Measurements from ENCODE around the gene CLIC4.

Gene CLIC4

GRCh38 chr1:24825174-24825573 is 79.9 kb downstream of the CLIC4 start:
- no peak for DNase-seq

- DNase-seq = no peak
Measured at GRCh38 chr1:24826510-24826909, 81.3 kb downstream of the CLIC4 start.

DNA sequence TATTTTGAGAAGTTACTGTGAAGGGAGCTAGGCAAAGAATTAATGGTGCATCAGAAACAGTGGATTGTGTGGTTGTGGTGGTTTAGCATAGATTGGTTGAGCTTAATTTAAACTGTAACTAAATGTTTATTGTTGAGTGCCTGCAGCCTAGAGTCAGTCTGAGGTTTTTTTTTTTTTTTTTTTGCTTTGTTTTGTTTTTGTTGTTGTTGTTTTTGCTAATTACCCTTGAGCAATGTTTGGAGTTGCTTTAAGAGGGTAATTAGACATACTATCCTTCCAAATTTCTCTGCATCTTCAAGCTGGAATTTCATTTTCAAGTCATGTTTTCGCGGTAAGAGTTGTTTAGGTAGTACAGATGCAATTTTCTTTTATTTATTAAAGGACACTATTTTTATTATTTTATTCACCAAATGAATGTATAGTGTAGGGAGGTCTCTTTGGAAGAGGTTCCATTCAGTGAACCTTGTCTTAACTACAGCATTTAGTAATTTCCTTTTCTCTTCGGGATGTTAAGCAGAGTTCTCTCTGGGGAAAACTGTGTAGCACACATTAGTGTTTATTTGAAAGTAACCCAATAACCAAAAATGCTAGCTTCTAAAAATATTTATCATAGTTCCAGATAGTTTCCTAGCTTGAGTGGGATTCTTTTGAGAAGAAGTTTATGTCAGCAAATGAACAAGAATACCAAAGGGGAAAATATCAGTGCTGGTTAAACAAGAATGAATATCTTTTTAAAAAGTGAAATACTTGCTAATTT is 82.3 kb downstream of the CLIC4 start:
- DNase-seq = no peak

DNA sequence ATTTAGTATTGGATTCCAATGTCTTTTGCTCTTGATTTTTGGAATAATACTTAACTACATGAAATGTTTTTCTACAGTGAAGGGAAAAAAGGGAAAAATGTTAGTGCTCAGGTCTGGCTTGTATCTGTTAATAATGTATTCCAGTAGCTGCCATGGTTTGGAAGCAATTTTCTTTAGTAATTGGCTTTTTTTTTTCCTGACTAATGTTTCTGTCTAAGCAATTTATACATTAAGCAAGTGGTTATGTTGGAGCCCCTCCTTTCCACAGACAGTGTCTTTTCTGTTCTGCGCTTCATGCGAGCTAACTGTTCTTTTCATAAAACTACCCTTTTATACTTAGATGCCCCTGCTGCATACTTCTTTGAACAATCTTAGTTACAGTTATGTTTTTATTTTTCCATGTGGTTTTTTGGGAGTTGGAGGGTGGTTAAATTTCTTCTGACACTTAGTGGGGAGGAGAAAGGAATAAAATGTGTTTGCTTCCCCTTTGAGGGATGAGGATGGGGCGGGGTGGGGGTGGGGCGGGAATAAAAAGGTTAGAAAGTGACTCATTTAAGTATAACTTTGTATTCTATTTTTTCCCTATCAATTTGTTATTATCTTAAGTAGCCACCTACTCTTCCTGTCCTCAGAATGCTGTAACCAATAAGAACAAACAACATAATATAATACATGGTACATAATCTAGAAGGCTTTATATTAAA is 83.1 kb downstream of the CLIC4 start:
- DNase-seq = no peak

GRCh38 chr1:24828887-24829192 is 83.6 kb downstream of the CLIC4 start:
- no peak for DNase-seq

DNA sequence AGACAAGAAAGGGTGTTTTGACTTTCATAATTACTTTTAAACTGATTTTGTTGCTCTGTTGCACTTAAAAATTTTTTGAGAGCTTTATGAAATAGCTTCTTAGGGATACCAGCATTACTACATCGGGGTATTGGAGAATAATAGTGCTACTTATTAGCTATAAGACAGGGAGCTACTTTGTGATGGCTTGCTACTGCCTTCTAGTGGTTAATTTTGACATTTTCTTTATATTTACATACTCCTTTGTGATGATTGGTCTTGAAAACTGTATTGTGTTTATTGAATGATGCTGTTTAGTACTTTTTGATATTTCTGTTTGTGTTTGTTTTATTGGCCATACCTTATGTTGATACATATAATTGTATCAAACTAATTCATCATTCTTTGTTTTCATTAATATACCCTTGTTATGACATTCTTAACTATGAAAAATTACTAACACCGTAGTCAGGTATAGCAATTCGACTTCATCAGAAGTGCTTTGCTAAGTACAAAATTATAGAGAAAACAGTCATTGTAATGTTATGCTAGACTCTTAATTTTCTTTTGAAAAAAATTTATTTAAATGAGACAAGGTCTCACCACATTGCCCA is 85.5 kb downstream of the CLIC4 start:
- DNase-seq = no peak

DNA sequence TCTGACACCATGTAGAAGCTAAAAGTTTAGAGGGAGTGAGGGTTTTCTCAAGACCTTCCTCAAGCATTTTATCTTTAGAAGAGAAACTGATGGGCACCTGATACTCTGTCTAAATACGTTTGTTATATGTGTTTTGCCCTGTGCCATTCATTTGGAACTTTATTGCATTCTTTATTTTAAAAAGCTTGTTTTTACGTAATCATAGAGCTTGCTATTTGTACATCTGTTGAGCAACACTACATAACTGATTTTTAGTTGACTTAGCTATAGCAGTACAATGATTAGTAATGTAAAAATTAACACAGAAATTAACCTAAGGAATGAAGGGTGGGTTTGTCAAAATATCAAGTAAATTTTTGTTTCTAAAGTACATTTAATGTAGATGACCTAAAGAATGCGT is 96.3 kb downstream of the CLIC4 start:
- DNase-seq = no peak

DNA sequence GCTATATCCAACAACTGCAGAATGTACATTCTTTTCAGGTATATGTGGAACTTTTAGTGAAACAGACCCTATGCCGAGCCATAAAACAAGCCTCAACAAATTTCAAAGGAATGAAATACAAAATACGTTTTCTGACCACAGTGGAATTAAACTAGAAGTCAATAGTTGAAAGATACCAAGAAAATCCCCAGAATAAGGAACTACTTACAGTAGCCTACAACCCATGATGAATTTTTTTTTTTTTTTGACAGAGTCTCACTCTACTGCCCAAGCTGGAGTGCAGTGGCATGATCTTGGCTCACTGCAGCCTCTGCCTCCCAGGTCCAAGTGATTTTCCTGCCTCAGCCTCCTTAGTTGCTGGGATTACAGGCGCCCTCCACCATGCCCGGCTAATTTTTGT is 101.4 kb downstream of the CLIC4 start:
- DNase-seq = no peak

GRCh38 chr1:24847995-24848881 is 103.0 kb downstream of the CLIC4 start:
- no peak for DNase-seq

DNA sequence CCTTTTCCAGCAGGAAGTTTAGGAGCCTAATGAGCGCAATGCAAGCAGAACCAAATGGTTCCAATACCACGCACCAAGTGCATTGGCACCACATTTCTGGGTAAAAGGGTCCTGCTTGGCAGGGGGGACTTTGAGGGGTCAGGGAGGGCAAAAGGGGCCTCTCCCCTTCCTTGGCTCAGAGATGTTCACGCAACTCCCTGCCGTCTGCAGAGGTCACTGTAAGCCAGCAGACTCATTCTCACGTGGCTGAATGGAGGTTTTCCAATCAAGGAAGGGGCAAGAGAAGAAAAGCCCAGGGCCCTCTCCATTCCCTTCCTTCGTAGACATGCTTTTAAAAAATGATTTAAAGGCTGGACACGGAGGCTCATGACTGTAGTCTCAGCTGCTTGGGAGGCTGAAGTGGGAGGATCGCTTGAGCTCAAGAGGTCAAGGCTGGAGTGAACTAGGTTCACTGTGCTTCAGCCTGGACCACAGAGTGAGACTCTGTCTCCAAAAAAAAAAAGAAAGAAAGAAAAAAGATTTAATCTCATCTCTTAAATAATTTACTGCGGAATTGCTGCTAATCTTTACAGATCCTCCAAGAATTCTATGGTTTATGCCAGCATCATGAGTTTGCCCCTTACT is 104.5 kb downstream of the CLIC4 start:
- no peak for DNase-seq

DNA sequence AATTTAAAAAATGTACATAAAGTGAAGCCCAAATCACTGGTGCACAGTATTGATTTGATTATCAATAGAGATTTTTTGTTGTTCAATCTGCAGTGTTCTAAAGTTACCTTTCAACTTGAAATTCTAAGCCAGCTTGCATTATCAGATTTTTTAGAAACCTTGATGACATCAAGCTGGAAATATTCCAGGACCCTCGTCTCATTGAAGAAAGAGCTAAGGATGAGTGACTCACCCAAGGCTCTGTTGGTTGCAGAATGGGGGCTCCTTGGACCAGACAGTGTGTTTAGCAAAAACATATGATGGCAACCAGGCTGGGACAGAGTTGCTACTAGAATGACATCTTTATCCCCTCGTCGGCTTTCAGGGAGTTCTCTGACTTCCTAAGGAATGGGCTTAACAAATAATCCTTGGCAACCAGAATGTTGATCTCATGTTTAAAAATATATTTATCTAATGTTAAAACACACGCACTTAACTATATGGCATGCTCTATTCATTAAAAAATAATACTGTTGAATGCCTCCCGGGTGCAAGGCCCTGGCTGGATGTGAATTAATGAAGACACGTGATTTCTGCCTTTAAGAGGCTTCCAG is 105.2 kb downstream of the CLIC4 start:
- DNase-seq = peak; percentile 45

GRCh38 chr1:24853649-24854048 is 108.4 kb downstream of the CLIC4 start:
- no peak for DNase-seq

DNA sequence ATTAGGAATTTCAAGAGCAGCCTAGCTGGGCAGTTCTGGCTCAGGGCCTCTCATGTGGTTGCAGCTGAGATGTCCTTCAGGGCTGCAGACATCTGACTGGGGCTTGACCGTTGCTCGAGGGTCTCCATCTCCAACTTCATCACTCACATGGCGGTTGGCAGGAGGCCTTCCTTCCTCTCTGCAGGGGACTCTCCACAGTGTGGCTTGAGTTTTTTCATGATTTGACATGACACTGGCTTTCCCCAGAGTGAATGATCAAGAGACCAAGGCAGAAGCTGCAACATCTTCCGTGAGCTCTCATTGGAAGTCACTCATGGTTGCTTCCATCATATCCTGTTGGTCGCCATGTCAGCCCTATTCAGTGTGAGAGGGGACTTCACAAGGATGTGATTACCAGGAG is 110.2 kb downstream of the CLIC4 start:
- no peak for DNase-seq

GRCh38 chr1:24856787-24857506 is 111.7 kb downstream of the CLIC4 start:
- DNase-seq = no peak

- DNase-seq = no peak
Measured at GRCh38 chr1:24857507-24858133, 112.4 kb downstream of the CLIC4 start.

GRCh38 chr1:24858277-24858676 is 113.0 kb downstream of the CLIC4 start:
- DNase-seq = no peak

DNA sequence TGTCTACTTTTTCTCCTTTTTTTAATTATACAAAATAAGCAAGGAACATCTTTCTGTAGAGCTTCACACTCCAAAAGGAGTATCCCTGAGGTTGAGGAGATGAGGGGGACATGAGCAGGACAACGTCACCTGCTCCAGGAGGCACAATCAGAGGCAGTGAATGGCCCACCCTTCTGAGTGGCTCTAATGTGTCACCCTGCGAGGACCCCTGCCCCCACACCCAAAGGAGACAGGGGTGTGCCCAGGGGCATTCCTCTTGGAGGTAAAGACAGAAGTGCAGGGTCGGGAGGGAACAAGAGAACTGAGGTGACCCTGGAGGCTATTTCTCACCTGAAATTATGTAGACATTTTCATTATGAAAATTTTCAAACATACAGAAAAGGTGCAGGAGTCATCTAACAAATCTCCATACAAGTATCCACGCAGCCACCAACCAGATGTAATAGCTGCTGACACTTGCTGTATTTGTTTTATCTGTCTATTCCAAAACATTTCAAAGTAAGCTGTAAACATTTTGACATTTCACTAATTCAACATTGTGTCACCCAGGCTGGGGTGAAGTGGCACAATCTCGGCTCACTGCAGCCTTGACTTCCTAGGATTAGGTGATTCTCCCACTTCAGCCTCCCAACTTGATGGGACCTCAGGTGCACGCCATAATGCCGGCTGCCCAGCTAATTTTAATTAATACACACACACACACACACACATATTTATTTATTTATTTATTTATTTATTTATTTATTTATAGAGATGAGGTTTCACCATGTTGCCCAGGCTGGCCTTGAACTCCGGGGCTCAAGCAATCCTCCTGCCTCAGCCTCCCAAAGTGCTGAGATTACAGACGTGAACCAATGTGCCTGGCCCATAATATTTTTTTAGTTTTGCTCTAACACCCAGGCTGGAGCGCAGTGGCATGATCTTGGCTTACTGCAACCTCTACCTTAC is 114.1 kb downstream of the CLIC4 start:
- DNase-seq = no peak

DNA sequence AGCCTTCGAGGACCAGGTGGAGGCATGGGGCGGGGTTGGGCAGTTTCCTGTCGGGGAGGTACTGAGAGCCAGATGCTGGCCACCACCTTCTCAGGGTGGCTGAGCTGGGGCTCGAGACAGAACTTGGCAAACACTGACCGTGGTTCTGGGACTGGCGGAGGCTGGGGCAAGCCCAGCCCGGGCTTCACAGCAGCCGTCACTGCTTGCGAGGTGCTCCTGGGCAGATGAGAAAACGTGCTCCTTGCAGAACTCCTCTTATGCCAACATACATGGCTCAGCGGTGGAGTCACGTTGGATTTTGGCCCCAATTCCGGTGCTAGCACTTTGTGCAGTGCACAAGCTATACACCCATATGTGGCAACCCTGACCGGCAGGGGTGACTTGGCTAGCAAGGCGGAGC is 115.6 kb downstream of the CLIC4 start:
- DNase-seq = no peak

DNA sequence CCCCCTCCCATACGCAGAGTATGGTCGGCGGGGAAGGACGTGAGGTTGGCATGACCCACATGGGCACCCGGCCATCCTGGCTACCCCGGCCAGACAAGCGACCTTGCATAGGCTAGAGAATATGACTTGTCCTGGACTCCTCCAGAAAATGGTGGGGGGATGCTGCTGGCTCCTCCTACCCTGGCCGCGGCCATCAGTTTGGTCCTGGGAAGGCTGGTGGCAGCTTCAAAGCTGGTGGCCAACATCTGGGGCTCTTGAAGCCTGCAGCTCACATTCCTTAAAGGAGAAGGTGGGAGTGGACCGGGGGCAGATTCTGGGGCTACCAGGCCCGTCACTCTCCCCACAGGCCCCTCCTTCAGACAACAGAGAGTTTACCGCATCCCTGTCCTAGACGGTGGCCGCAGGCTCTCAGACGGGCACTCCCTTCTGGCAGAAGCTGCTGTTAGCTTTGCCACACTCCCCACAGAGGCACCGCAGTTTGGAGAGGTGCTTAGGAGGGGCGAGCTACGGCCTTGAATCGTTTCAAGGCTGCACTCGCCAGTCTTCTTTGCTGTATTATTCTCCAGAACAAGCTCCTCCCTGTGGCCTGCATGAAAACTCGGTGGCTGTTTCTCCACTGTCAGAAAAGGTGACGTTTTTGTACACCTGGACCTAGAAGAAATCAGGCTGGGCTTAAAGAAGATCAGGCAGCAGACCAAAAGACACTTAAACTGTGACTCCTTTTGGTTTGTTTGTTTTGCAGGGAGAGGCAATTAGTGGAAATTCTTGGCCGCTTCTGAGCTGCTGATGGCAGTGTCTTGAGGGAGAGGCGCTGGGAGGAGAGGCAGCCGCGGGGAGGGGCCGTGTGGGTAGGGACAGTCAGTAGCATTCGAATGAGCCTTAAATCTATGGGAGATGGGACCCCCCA is 116.8 kb downstream of the CLIC4 start:
- no peak for DNase-seq

All from NCI-H226 (cell line).